ENCODE data around the gene PLXDC1. TPM values are rescaled to one million over a fixed set of nuclear protein-coding genes. Genes with fewer than 3 reads are reported as not detected.

PLXDC1 gene
- total and polyA plus RNA-seq, 2 donors (not counting 1 experiment from before 2014, with no cell fraction given): 5.8 to 6.3 TPM

GRCh38 chr17:39151943-39152818 lies 744 bp upstream of the PLXDC1 start:
- Histone ChIP-seq H3K27me3 (ENCODE audit: control insufficient read depth, insufficient read depth, low read length) (peaks cover 9% of the 10 kb centered on the region), H2AFZ (ENCODE audit: low read length) (no peak overlapping the region), H3K4me1 (ENCODE audit: control insufficient read depth, extremely low read depth, insufficient read depth, low read length) (no peaks in the 10 kb centered on the region), H3K4me2 (ENCODE audit: extremely low read depth, insufficient read depth, low read length) (peak overlapping the region; percentile 58), H3K79me2 (ENCODE audit: control insufficient read depth, insufficient read depth, low read length) (no peaks in the 10 kb centered on the region), H3K36me3 (ENCODE audit: control insufficient read depth, insufficient read depth, low read length) (no peaks in the 10 kb centered on the region), H4K20me1 (ENCODE audit: control insufficient read depth, extremely low read depth, insufficient read depth, low read length) (no peaks in the 10 kb centered on the region), H3K4me3 (replicated peaks in 1 of 4; ENCODE audit: control extremely low read depth in 1 of 4, insufficient read depth in 1 of 4, low read depth in 3 of 4, low read length in 4 of 4) (peak overlapping the region in 2 of 4 experiments; percentile 90 to 93), H3K9me3 (ENCODE audit: control insufficient read depth, insufficient read depth, low read depth, low read length) (no peaks in the 10 kb centered on the region), H3K27ac (ENCODE audit: insufficient read depth, low read length) (no peak overlapping the region), H3K9ac (ENCODE audit: insufficient read depth, low read length) (no peak overlapping the region)
- no peak for DNase-seq (ENCODE audit: low read depth in 2 of 2)
- TF ChIP-seq EZH2 (IDR thresholded peaks at IDR 0.05; ENCODE audit: low read length, missing control alignments): no peak
- no peak for TF ChIP-seq CTCF (conservative IDR thresholded peaks at IDR 0.05 in 1 of 2, IDR thresholded peaks at IDR 0.05 in 1 of 2; ENCODE audit: low read depth in 1 of 2, low read length in 2 of 2)

GRCh38 chr17:39150795-39151149 lies 665 bp downstream of the PLXDC1 start:
- no peak overlapping the region for H3K4me2 ChIP-seq (ENCODE audit: extremely low read depth, insufficient read depth, low read length)
- H3K9ac ChIP-seq (ENCODE audit: insufficient read depth, low read length): no peak overlapping the region
- H3K79me2 ChIP-seq (ENCODE audit: control insufficient read depth, insufficient read depth, low read length): no peaks in the 10 kb centered on the region
- peak overlapping the region in 1 of 4 experiments; percentile 54 for H3K4me3 ChIP-seq (replicated peaks in 1 of 4; ENCODE audit: control extremely low read depth in 1 of 4, insufficient read depth in 1 of 4, low read depth in 3 of 4, low read length in 4 of 4)
- DNase-seq (ENCODE audit: low read depth in 2 of 2): no peak
- no peak overlapping the region for H3K27ac ChIP-seq (ENCODE audit: insufficient read depth, low read length)
- H3K9me3 ChIP-seq (ENCODE audit: control insufficient read depth, insufficient read depth, low read depth, low read length): no peaks in the 10 kb centered on the region
- H3K27me3 ChIP-seq (ENCODE audit: control insufficient read depth, insufficient read depth, low read length): peaks cover 9% of the 10 kb centered on the region
- H3K36me3 ChIP-seq (ENCODE audit: control insufficient read depth, insufficient read depth, low read length): no peaks in the 10 kb centered on the region
- no peak overlapping the region for H2AFZ ChIP-seq (ENCODE audit: low read length)
- no peaks in the 10 kb centered on the region for H3K4me1 ChIP-seq (ENCODE audit: control insufficient read depth, extremely low read depth, insufficient read depth, low read length)
- no peaks in the 10 kb centered on the region for H4K20me1 ChIP-seq (ENCODE audit: control insufficient read depth, extremely low read depth, insufficient read depth, low read length)
- TF ChIP-seq CTCF (conservative IDR thresholded peaks at IDR 0.05 in 1 of 2, IDR thresholded peaks at IDR 0.05 in 1 of 2; ENCODE audit: low read depth in 1 of 2, low read length in 2 of 2): no peak
- peak; percentile 48 for TF ChIP-seq EZH2 (IDR thresholded peaks at IDR 0.05; ENCODE audit: low read length, missing control alignments)

- H3K36me3 ChIP-seq (ENCODE audit: control insufficient read depth, insufficient read depth, low read length): no peaks in the 10 kb centered on the region
- TF ChIP-seq EZH2 (IDR thresholded peaks at IDR 0.05; ENCODE audit: low read length, missing control alignments) (no peak), CTCF (conservative IDR thresholded peaks at IDR 0.05 in 1 of 2, IDR thresholded peaks at IDR 0.05 in 1 of 2; ENCODE audit: low read depth in 1 of 2, low read length in 2 of 2) (no peak)
Observed at GRCh38 chr17:39150104-39150634, 1.3 kb downstream of the PLXDC1 start.

More at GRCh38 chr17:39150104-39150634, 1.3 kb downstream of the PLXDC1 start:
- no peaks in the 10 kb centered on the region for H3K79me2 ChIP-seq (ENCODE audit: control insufficient read depth, insufficient read depth, low read length)
- peak overlapping the region in 1 of 4 experiments; percentile 54 for H3K4me3 ChIP-seq (replicated peaks in 1 of 4; ENCODE audit: control extremely low read depth in 1 of 4, insufficient read depth in 1 of 4, low read depth in 3 of 4, low read length in 4 of 4)
- DNase-seq (ENCODE audit: low read depth in 2 of 2): no peak
- no peaks in the 10 kb centered on the region for H4K20me1 ChIP-seq (ENCODE audit: control insufficient read depth, extremely low read depth, insufficient read depth, low read length)
- no peaks in the 10 kb centered on the region for H3K9me3 ChIP-seq (ENCODE audit: control insufficient read depth, insufficient read depth, low read depth, low read length)
- no peak overlapping the region for H3K27ac ChIP-seq (ENCODE audit: insufficient read depth, low read length)
- H2AFZ ChIP-seq (ENCODE audit: low read length): no peak overlapping the region
- peaks cover 9% of the 10 kb centered on the region for H3K27me3 ChIP-seq (ENCODE audit: control insufficient read depth, insufficient read depth, low read length)
- H3K4me2 ChIP-seq (ENCODE audit: extremely low read depth, insufficient read depth, low read length): no peak overlapping the region
- no peaks in the 10 kb centered on the region for H3K4me1 ChIP-seq (ENCODE audit: control insufficient read depth, extremely low read depth, insufficient read depth, low read length)
- no peak overlapping the region for H3K9ac ChIP-seq (ENCODE audit: insufficient read depth, low read length)

Data from fibroblast of lung (primary cell).